Kasumi-1 (cell line): ENCODE measurements around the gene MTG2.

Experiments
- DNase-seq, 2 experiments: peaks; one replicate each; lab custom pipeline; 2025; lab: John Stamatoyannopoulos, UW

The MTG2 gene

DNA sequence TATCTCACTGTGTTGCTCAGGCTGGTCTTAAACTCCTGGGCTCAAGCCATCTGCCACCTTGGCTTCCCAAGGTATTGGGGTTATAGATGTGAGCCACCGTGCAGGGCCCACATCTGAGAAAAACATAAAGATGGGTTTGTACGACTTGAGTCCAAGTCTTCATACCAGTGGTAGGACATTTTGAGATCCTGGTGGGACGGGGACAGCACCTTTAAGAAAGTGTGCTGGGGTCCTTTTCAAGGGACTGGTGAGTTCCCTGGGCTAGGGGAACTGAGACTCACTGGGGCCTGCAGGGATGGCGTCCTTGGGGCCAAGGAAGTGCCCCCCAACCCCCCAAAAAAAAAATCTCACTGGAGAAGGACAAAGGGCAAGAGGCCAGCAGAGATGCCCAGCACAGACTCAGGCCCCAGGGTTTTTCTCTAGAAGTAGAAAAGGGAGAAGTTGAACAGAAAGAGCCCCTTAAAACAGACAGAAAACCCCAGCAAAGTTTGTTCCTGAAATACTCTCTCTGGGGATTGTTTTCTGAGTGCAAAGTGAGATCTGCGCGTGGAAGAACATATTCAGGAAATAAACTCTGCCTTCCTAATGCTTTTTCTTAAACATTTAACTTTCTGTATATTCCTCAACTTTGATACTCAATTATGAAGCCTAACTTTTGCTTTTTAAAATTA, 66.2 kb downstream of the MTG2 start:
- peak; percentile 16 to 21 for DNase-seq

DNA sequence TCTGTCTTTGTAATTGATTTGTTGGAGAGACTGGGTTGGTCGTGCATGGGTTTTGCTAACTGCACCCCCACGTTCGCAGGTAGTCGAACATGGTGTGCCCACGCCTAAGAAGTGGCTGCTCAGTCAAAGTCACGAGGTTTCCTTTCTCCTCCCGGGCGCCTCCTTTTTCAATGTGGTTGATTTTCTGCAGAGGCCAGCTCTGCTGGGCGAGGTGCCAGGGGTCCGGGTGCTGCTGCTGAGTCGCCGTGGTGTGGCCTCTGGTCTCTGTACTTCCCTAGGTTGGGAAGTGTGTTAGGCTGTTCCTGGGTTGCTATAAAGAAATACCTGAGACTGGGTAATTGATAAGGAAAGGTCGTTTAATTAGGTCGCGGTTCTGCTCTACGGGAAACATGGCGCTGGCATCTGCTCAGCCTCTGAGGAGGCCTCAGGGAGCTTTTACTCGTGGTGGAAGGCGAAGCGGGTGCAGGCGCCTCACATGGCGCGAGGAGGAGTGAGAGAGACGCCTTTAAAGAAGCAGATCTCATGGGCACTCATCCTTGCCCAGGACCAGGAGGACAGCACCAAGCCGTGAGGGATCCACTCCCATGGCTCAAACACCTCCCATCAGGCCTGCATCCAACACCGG, 69.6 kb downstream of the MTG2 start:
- peak in 1 of 2 experiments; percentile 6 for DNase-seq
